ENCODE data around the gene KCNRG.
"Not testable (repeated sequence)": the region's sequence is repeated elsewhere in the genome, so short reads cannot be mapped to it uniquely, and the experiment has no call there.

The KCNRG gene

DNA sequence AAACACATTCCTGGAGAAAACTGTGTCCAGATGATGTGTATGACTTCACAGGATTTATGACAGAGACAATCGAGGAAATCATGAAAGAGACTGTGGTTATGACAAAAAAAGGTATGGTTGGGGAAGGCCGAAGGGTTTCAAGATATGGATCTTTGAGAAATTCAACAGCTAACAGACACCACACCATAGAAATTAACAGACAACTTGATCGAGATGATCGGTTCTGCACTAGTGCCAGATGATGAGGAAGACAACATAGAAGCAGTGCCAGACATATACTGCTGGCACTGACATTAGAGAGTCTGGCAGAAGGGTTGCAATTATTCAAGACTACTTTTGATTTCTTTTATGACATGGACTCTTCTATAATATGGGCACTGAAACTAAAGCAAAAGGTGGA, 37.2 kb downstream of the KCNRG start:
- no peaks in the 10 kb centered on the region for H3K27me3 ChIP-seq (replicated peaks; ENCODE audit: control insufficient read depth, insufficient read depth, low read length)
- no peak overlapping the region for H3K4me3 ChIP-seq (ENCODE audit: low read length)
- DNase-seq (ENCODE audit: low read depth), result no peak
- no peaks in the 10 kb centered on the region for H3K9me3 ChIP-seq (ENCODE audit: control insufficient read depth, low read length)
- H3K36me3 ChIP-seq (ENCODE audit: control insufficient read depth, insufficient read depth, low read length, severe bottlenecking), result peaks cover 14% of the 10 kb centered on the region
- no peaks in the 10 kb centered on the region for H3K4me1 ChIP-seq (ENCODE audit: control insufficient read depth, insufficient read depth, low read length)
- no peak overlapping the region for H3K9ac ChIP-seq (ENCODE audit: low read length)

DNA sequence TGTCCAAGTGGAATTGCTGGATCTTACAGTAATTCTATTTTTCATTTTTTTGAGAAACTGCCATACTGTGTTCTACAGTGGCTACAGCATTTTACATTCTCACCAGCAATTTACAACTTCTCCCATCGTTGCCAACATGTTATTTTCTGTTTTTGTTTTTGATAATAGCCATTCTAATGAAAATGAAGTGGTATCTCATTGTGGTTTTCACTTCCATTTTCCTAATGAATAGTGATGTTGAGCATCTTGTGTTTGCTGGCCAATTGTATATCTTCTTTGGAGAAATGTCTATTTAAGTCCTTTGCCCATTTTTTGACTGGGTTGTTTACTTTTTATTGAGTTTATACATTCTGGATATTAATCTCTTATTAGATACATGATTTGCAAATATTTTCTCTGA, 38.6 kb downstream of the KCNRG start:
- Histone ChIP-seq H3K4me3 (ENCODE audit: low read length) (no peak overlapping the region), H3K27me3 (replicated peaks; ENCODE audit: control insufficient read depth, insufficient read depth, low read length) (no peaks in the 10 kb centered on the region), H3K9ac (ENCODE audit: low read length) (no peak overlapping the region), H3K4me1 (ENCODE audit: control insufficient read depth, insufficient read depth, low read length) (no peaks in the 10 kb centered on the region), H3K36me3 (ENCODE audit: control insufficient read depth, insufficient read depth, low read length, severe bottlenecking) (peaks cover 14% of the 10 kb centered on the region), H3K9me3 (ENCODE audit: control insufficient read depth, low read length) (no peaks in the 10 kb centered on the region)
- no peak for DNase-seq (ENCODE audit: low read depth)

DNA sequence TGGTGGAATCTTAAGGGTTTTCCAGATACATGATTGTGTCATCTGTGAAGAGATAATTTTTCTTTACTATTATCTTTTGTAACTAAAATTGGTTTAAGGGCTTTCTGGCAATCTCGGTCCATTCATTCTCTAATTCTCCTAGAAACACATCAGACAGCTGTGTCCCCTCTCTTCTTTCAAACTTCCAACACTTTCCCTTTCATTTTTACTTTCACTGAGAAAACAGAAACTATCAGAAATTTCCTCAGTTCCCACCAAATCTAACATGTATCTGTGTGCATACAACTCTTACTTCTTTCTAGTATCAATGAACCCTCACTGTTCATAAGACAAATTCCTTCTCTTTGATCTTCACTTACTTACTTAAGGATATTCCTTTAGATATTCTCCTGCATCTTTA, 40.2 kb downstream of the KCNRG start:
- no peaks in the 10 kb centered on the region for H3K4me1 ChIP-seq (ENCODE audit: control insufficient read depth, insufficient read depth, low read length)
- no peak overlapping the region for H3K9ac ChIP-seq (ENCODE audit: low read length)
- DNase-seq (ENCODE audit: low read depth), result no peak
- no peaks in the 10 kb centered on the region for H3K9me3 ChIP-seq (ENCODE audit: control insufficient read depth, low read length)
- no peaks in the 10 kb centered on the region for H3K27me3 ChIP-seq (replicated peaks; ENCODE audit: control insufficient read depth, insufficient read depth, low read length)
- no peak overlapping the region for H3K4me3 ChIP-seq (ENCODE audit: low read length)
- H3K36me3 ChIP-seq (ENCODE audit: control insufficient read depth, insufficient read depth, low read length, severe bottlenecking), result peaks cover 20% of the 10 kb centered on the region

DNA sequence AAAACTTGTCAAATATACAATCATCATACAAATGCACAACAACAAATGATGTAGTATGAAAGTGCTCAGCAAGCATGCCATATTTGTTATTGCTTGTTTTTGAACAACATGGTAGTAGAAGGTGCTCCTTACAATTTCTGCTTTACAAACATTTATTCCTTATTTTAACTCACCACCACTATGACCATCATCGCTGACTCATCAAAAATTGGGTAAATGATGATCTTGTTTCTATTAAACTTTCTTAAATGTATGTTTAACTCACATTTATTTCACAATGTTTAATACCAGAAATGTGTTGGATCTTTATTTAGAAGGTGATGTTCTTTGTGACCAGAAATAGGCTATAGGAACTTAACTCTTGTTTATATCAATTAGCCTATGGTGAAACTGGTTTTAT, 45.5 kb downstream of the KCNRG start:
- Histone ChIP-seq H3K27me3 (replicated peaks; ENCODE audit: control insufficient read depth, insufficient read depth, low read length) (no peaks in the 10 kb centered on the region), H3K4me3 (ENCODE audit: low read length) (no peak overlapping the region), H3K4me1 (ENCODE audit: control insufficient read depth, insufficient read depth, low read length) (no peaks in the 10 kb centered on the region), H3K9ac (ENCODE audit: low read length) (no peak overlapping the region), H3K36me3 (ENCODE audit: control insufficient read depth, insufficient read depth, low read length, severe bottlenecking) (peaks cover 20% of the 10 kb centered on the region), H3K9me3 (ENCODE audit: control insufficient read depth, low read length) (no peaks in the 10 kb centered on the region)
- no peak for DNase-seq (ENCODE audit: low read depth)

DNA sequence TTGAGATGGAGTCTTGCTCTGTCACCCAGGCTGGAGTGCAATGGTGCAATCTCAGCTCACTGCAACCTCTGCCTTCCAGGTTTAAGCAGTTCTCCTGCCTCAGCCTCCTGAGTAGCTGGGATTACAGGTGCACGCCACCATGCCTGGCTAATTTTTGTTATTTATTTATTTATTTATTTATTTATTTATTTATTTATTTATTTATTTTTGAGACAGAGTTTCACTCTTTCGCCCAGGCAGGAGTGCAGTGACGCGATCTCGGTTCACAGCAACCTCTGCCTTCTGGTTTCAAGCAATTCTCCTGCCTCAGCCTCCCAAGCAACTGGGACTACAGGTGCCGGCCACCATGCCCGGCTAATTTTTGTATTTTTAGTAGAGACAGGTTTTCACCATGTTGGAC, 47.1 kb downstream of the KCNRG start:
- not testable (repeated sequence) for H3K9me3 ChIP-seq (ENCODE audit: control insufficient read depth, low read length); H3K27me3 ChIP-seq (replicated peaks; ENCODE audit: control insufficient read depth, insufficient read depth, low read length); DNase-seq (ENCODE audit: low read depth); H3K4me3 ChIP-seq (ENCODE audit: low read length); H3K4me1 ChIP-seq (ENCODE audit: control insufficient read depth, insufficient read depth, low read length); H3K9ac ChIP-seq (ENCODE audit: low read length)
- peaks cover 34% of the 10 kb centered on the region for H3K36me3 ChIP-seq (ENCODE audit: control insufficient read depth, insufficient read depth, low read length, severe bottlenecking)

DNA sequence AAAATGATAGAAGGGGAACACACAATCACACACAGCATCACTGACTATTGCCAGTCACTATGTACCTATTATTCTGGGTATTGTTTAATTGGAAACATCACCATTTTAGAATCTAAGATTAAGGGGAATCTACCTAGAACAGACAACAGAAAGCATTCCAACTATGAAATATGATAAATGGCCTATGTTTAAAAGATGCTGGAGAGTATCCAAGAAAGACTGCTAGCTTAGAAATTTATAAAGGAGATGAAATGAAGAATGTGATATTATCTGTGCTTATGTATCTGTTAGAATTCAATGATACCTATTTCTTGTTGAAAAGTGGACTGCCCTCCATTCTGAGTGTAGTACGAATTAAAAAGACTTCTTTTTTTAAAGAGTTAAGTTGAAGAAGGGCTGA, 50.5 kb downstream of the KCNRG start:
- H3K4me1 ChIP-seq (ENCODE audit: control insufficient read depth, insufficient read depth, low read length), result peaks cover 23% of the 10 kb centered on the region
- no peaks in the 10 kb centered on the region for H3K9me3 ChIP-seq (ENCODE audit: control insufficient read depth, low read length)
- no peak for DNase-seq (ENCODE audit: low read depth)
- H3K27me3 ChIP-seq (replicated peaks; ENCODE audit: control insufficient read depth, insufficient read depth, low read length), result no peaks in the 10 kb centered on the region
- H3K4me3 ChIP-seq (ENCODE audit: low read length), result no peak overlapping the region
- no peak overlapping the region for H3K9ac ChIP-seq (ENCODE audit: low read length)
- H3K36me3 ChIP-seq (ENCODE audit: control insufficient read depth, insufficient read depth, low read length, severe bottlenecking), result peaks cover 31% of the 10 kb centered on the region

DNA sequence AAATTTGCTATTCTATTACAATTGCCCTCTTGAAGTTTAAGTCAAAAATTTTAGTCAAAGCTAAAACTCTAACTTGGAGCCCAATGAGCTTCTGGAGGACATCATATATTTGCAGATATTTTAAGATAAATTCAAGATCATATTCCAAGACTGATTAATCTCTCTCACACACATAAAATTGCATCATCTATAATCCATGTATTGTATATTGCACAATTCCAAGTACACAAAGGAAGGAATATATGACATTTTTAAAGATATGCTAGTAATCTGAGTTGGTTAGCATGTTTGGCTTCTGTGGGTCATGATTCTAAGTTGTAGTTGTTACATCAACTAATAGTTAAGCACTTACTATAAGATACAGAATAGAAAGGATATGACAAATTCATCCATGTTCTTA, 53.3 kb downstream of the KCNRG start:
- no peak overlapping the region for H3K9ac ChIP-seq (ENCODE audit: low read length)
- peak; percentile 31 for DNase-seq (ENCODE audit: low read depth)
- H3K4me1 ChIP-seq (ENCODE audit: control insufficient read depth, insufficient read depth, low read length), result peaks cover 51% of the 10 kb centered on the region
- H3K9me3 ChIP-seq (ENCODE audit: control insufficient read depth, low read length), result no peaks in the 10 kb centered on the region
- H3K27me3 ChIP-seq (replicated peaks; ENCODE audit: control insufficient read depth, insufficient read depth, low read length), result no peaks in the 10 kb centered on the region
- H3K4me3 ChIP-seq (ENCODE audit: low read length), result no peak overlapping the region
- peaks cover 33% of the 10 kb centered on the region for H3K36me3 ChIP-seq (ENCODE audit: control insufficient read depth, insufficient read depth, low read length, severe bottlenecking)

DNA sequence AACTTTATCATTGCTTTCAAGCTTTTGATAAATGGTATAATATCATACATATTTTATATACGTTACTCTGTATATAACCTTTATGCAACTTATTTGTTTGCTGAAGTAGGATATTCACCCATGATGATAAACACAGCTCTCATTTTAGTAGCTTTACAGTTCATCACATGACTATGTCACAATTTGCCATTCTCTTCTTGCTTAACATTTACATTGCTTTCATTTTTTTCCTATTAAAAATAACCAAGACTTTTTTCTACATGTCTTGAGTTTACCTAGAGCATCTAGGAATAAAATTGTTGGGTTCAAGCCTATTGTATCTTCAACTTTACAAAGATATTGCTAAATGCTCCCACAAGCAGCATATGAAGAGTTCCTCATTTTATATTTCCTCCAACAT, 54.0 kb downstream of the KCNRG start:
- H3K9ac ChIP-seq (ENCODE audit: low read length), result no peak overlapping the region
- no peaks in the 10 kb centered on the region for H3K9me3 ChIP-seq (ENCODE audit: control insufficient read depth, low read length)
- H3K36me3 ChIP-seq (ENCODE audit: control insufficient read depth, insufficient read depth, low read length, severe bottlenecking), result peaks cover 32% of the 10 kb centered on the region
- H3K27me3 ChIP-seq (replicated peaks; ENCODE audit: control insufficient read depth, insufficient read depth, low read length), result no peaks in the 10 kb centered on the region
- H3K4me3 ChIP-seq (ENCODE audit: low read length), result peak overlapping the region; percentile 30
- peaks cover 58% of the 10 kb centered on the region for H3K4me1 ChIP-seq (ENCODE audit: control insufficient read depth, insufficient read depth, low read length)
- peak; percentile 72 for DNase-seq (ENCODE audit: low read depth)

DNA sequence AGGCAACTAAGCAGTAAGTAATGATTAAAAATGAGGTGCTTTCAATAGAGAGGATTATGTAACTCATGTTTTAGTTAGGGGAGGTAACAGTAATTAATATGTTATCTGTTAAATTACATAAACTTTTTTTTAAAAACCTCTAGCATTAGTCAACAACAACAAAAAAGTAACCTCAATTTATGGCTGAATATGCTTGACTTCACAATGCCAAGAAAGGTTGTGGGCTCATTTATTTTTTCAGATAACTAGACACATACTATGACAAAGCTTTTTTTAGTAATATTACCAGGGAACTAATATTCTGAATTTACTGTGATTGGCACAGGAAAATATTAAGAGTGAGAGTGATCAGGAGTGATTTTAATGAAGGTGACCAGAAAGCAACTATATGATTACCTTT, 54.9 kb downstream of the KCNRG start:
- H3K9me3 ChIP-seq (ENCODE audit: control insufficient read depth, low read length), result no peaks in the 10 kb centered on the region
- no peak for DNase-seq (ENCODE audit: low read depth)
- peaks cover 67% of the 10 kb centered on the region for H3K4me1 ChIP-seq (ENCODE audit: control insufficient read depth, insufficient read depth, low read length)
- H3K9ac ChIP-seq (ENCODE audit: low read length), result no peak overlapping the region
- H3K36me3 ChIP-seq (ENCODE audit: control insufficient read depth, insufficient read depth, low read length, severe bottlenecking), result peaks cover 28% of the 10 kb centered on the region
- no peak overlapping the region for H3K4me3 ChIP-seq (ENCODE audit: low read length)
- no peaks in the 10 kb centered on the region for H3K27me3 ChIP-seq (replicated peaks; ENCODE audit: control insufficient read depth, insufficient read depth, low read length)

Data from adipocyte (in vitro differentiated cells).